Skeletal muscle tissue (tissue), 4 donors: Measurements from ENCODE around the gene ITSN1. TPM values are rescaled to one million over a fixed set of nuclear protein-coding genes. Genes with fewer than 3 reads are reported as not detected.
"Not testable (repeated sequence)": the region's sequence is repeated elsewhere in the genome, so short reads cannot be mapped to it uniquely, and the experiment has no call there.

ENCODE experiments used
- H3K27ac ChIP-seq: one replicate; pipeline ENCODE4 v1.7.0; 2013; ENCODE audit warnings: mild to moderate bottlenecking, low read depth, low read length, inconsistent platforms
- H3K27me3 ChIP-seq, 3 donors: one replicate each; pipeline ENCODE4 v1.7.0; 2013; ENCODE audit warnings: low read length in 3 of 3; ENCODE audit not compliant: control insufficient read depth in 3 of 3, insufficient read depth in 3 of 3
- H3K36me3 ChIP-seq, 3 donors: one replicate each; pipeline ENCODE4 v1.7.0; 2013; ENCODE audit warnings: low read length in 3 of 3; ENCODE audit not compliant: control insufficient read depth in 3 of 3, insufficient read depth in 3 of 3
- H3K4me1 ChIP-seq, 3 donors: one replicate each; pipeline ENCODE4 v1.7.0; 2013; ENCODE audit warnings: low read length in 3 of 3, mild to moderate bottlenecking in 3 of 3; ENCODE audit not compliant: control insufficient read depth in 3 of 3, insufficient read depth in 3 of 3
- H3K4me3 ChIP-seq, 3 donors: one replicate each; pipeline ENCODE4 v1.7.0; 2013; ENCODE audit warnings: low read length in 3 of 3
- H3K9ac ChIP-seq, 3 donors: one replicate each; pipeline ENCODE4 v1.7.0; 2013; ENCODE audit warnings: low read length in 3 of 3, mild to moderate bottlenecking in 3 of 3, moderate library complexity in 2 of 3, low read depth in 1 of 3
- H3K9me3 ChIP-seq, 3 donors: one replicate each; pipeline ENCODE4 v1.7.0; 2013; ENCODE audit warnings: low read length in 3 of 3; ENCODE audit not compliant: control insufficient read depth in 3 of 3
- total RNA-seq: library from RNA; depleted of rRNA; stranded (reverse); fragments of >200 nt; gene quantifications from one replicate; pipeline ENCODE4 v1.2.3, GENCODE V29; 2014
- donor health status: Osteomylitis.

The ITSN1 gene
- 21.4 TPM for total RNA-seq

DNA sequence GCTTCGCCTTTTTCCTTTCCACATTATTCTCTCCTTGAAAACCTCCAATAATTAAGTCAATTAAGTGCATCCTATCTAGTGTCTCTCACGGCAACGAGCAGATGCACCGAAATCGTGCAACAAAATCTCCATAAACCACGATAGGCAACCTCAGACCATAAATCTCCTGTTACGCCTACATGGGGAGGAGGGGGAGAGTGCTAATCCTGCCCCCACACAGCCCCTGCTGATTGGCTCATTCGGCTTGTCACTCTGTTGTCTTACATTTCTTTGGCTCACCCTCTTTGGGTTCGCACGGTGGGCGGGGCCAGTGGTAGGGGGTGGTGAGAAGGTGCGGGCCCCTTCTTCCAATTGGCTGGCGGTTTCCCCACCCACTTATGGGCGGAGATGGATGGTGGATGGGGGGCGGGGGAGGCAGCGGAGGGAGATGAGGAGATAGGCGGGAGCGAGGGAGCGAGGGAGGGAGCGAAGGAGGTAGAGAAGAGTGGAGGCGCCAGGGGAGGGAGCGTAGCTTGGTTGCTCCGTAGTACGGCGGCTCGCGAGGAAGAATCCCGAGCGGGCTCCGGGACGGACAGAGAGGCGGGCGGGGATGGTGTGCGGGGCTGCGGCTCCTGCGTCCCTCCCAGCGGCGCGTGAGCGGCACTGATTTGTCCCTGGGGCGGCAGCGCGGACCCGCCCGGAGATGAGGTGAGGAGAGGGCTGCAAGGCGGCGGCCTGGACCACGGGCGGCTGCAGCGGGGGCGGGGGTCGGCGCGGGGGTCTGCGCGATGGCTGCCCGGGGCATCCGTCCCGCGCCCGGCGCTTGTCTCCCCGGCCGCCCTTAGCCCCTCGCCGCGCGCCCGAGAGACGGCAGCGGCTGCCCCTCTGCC is at the start of gene ITSN1:
Gene ITSN1, plus strand, starts transcription at position 475 of the 869 bp plus-strand sequence. CDS start 76,328 bp downstream, outside the sequence.
- Histone ChIP-seq H3K9me3 (no peaks in the 10 kb centered on the region), H3K27ac (peak within 1 kb of the TSS; percentile 89), H3K9ac (peak within 1 kb of the TSS; percentile 92 to 96 (median 93)), H3K4me1 (peaks cover 6 to 24% (median 23%) of the 10 kb centered on the region in 3 donors), H3K27me3 (no peaks in the 10 kb centered on the region), H3K4me3 (peak within 1 kb of the TSS; percentile 94 to 99 (median 98)), H3K36me3 (no peaks in the 10 kb centered on the region)

GRCh38 chr21:33598051-33598450 is 44.2 kb upstream of the ITSN1 start:
- Histone ChIP-seq H3K9ac (no peak overlapping the region), H3K4me1 (no peaks in the 10 kb centered on the region), H3K27ac (no peak overlapping the region), H3K27me3 (no peaks in the 10 kb centered on the region), H3K4me3 (no peak overlapping the region), H3K36me3 (peaks cover 7 to 52% (median 45%) of the 10 kb centered on the region in 3 donors), H3K9me3 (no peaks in the 10 kb centered on the region)

DNA sequence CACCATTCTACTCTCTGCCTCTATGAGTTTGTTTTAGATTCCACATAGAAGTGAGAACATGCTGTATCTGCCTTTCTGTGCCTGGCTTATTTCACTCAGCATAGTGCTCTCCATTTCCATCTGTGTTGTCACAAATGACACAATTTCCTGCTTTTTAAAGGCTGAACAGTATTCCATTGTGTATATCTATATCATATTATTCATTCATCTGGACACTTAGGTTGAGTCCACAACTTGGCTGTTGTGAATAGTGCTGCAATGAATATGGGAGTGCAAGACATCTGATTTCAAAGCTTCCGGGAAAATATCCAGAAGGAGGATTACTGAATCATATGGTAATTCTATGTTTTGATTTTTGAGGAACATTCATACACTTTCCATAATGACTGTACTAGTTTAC is 33.7 kb upstream of the ITSN1 start:
- H3K27me3 ChIP-seq = no peaks in the 10 kb centered on the region

GRCh38 chr21:33611006-33611744 is 31.1 kb upstream of the ITSN1 start:
- Histone ChIP-seq H3K4me3 (no peak overlapping the region), H3K9me3 (no peaks in the 10 kb centered on the region), H3K4me1 (peaks cover 0 to 5% (median 2%) of the 10 kb centered on the region in 3 donors), H3K9ac (peak overlapping the region in 2 of 3 donors; percentile 55 to 61), H3K27ac (peak overlapping the region; percentile 28), H3K36me3 (peaks cover 5 to 13% (median 8%) of the 10 kb centered on the region in 3 donors), H3K27me3 (no peaks in the 10 kb centered on the region)

More for the DNA sequence above, 33.7 kb upstream of the ITSN1 start:
- Histone ChIP-seq H3K36me3 (peaks cover 5 to 17% (median 8%) of the 10 kb centered on the region in 3 donors), H3K27ac (no peak overlapping the region), H3K4me1 (peaks cover 0 to 5% (median 2%) of the 10 kb centered on the region in 3 donors), H3K9me3 (no peaks in the 10 kb centered on the region), H3K9ac (no peak overlapping the region), H3K4me3 (no peak overlapping the region)

- peaks cover 5 to 17% (median 8%) of the 10 kb centered on the region in 3 donors for H3K36me3 ChIP-seq
- H3K27ac ChIP-seq = not testable (repeated sequence)
Measured at GRCh38 chr21:33617565-33617964, 24.7 kb upstream of the ITSN1 start.

GRCh38 chr21:33618407-33618806 is 23.9 kb upstream of the ITSN1 start:
- Histone ChIP-seq H3K4me1 (no peaks in the 10 kb centered on the region), H3K4me3 (no peak overlapping the region)

More at GRCh38 chr21:33617565-33617964, 24.7 kb upstream of the ITSN1 start:
- H3K9me3 ChIP-seq, H3K9ac ChIP-seq, H3K4me1 ChIP-seq, H3K27me3 ChIP-seq, H3K4me3 ChIP-seq: not testable (repeated sequence)

DNA sequence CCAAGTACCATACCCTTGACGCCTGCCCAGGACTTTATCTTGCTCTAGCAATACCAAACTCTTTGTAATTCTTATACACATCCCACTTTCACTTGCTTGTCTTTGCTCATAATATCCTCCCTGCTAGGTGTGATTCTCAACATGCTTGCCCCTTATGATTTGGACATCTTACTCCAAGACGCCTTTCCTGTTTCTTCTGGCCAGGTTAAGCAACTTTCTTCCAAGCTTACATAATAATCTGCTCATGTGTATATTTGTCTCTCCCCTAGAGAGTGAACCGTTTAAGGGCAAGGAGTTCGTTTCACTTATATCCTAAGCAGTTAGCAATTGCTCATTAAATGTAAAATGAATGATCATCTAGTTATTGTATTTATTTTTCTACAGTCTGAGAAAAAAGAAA is 22.6 kb upstream of the ITSN1 start:
- Histone ChIP-seq H3K4me3 (no peak overlapping the region), H3K36me3 (peaks cover 2 to 27% (median 10%) of the 10 kb centered on the region in 3 donors), H3K9me3 (no peaks in the 10 kb centered on the region), H3K27me3 (no peaks in the 10 kb centered on the region), H3K27ac (no peak overlapping the region), H3K4me1 (no peaks in the 10 kb centered on the region), H3K9ac (no peak overlapping the region)

More at GRCh38 chr21:33618407-33618806, 23.9 kb upstream of the ITSN1 start:
- Histone ChIP-seq H3K27ac (no peak overlapping the region), H3K9ac (no peak overlapping the region), H3K27me3 (no peaks in the 10 kb centered on the region), H3K9me3 (no peaks in the 10 kb centered on the region), H3K36me3 (peaks cover 2 to 15% (median 8%) of the 10 kb centered on the region in 3 donors)

DNA sequence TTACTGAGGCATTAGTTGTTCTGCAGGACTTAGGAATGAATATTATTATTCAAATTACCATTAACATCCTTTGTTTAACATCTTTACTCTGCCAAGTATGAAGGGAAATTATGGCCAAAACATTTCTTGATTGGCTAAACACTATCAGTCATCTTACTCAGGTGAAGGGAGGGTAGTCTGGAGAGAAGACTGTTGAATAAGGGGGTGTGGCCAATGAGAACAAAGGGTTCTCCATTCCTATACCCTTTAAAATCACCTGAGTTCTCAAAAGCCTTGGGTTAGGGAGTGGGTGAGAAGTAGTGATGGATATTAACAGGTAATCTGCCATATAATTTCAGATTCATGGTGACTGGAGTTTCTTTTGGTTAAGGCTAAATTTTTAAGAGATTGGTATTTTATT is 20.0 kb upstream of the ITSN1 start:
- no peak overlapping the region for H3K27ac ChIP-seq
- H3K4me1 ChIP-seq = no peaks in the 10 kb centered on the region
- H3K36me3 ChIP-seq = peaks cover 2 to 32% (median 8%) of the 10 kb centered on the region in 3 donors
- no peak overlapping the region for H3K4me3 ChIP-seq
- H3K9ac ChIP-seq = no peak overlapping the region
- H3K9me3 ChIP-seq = no peaks in the 10 kb centered on the region
- no peaks in the 10 kb centered on the region for H3K27me3 ChIP-seq

GRCh38 chr21:33626151-33626550 is 16.1 kb upstream of the ITSN1 start:
- H3K27me3 ChIP-seq, H3K9me3 ChIP-seq, H3K27ac ChIP-seq, H3K9ac ChIP-seq, H3K4me3 ChIP-seq, H3K4me1 ChIP-seq: not testable (repeated sequence)
- H3K36me3 ChIP-seq = peaks cover 5 to 34% (median 10%) of the 10 kb centered on the region in 3 donors

- no peaks in the 10 kb centered on the region for H3K9me3 ChIP-seq
- no peak overlapping the region for H3K9ac ChIP-seq
- H3K36me3 ChIP-seq = peaks cover 0 to 11% (median 9%) of the 10 kb centered on the region in 3 donors
- H3K4me1 ChIP-seq = no peaks in the 10 kb centered on the region
- no peaks in the 10 kb centered on the region for H3K27me3 ChIP-seq
- H3K27ac ChIP-seq = no peak overlapping the region
- no peak overlapping the region for H3K4me3 ChIP-seq
Measured at GRCh38 chr21:33634254-33634653, 8.0 kb upstream of the ITSN1 start.
